Liver (tissue), 3 donors: Measurements from ENCODE around the gene RIT2.

Experiments
- CTCF ChIP-seq: fragments of 150-350 bp; IDR thresholded peaks from 2 replicates; pipeline ENCODE4 v1.5.1; 2017; ENCODE audit warnings: improper control_type of control experiment, low read depth, low read length; ENCODE audit not compliant: missing input control
- TAF1 ChIP-seq: conservative IDR thresholded peaks from 2 replicates; pipeline ENCODE4 v1.6.1; 2016; ENCODE audit warnings: antibody characterized with exemption, mild to moderate bottlenecking
- YY1 ChIP-seq: IDR thresholded peaks from 2 replicates; pipeline ENCODE4 v1.6.1; 2016; ENCODE audit warnings: antibody characterized with exemption, mild to moderate bottlenecking
- donor health status: healthy.
- donor health status: healthy.

- TF ChIP-seq YY1 = no peak
- no peak for TF ChIP-seq CTCF
- TF ChIP-seq TAF1 = no peak
Measured at GRCh38 chr18:42906761-42907160, 208.7 kb downstream of the RIT2 start.
